Epithelial cell of proximal tubule (primary cell): ENCODE data around the gene OTUB1. TPM values are rescaled to one million over a fixed set of nuclear protein-coding genes. Genes with fewer than 3 reads are reported as not detected.
A peak's percentile ranks its signal among the peaks of the same experiment; 100 is the strongest.

Source experiments
- DNase-seq: peaks from one replicate; pipeline ENCODE4 v3.0.0-alpha.2; 2011; ENCODE audit warnings: low read depth
- H3K4me3 ChIP-seq: 2 replicates; pipeline ENCODE4 v1.5.1; 2011; ENCODE audit warnings: low read depth, mild to moderate bottlenecking, low read length
- CTCF ChIP-seq: conservative IDR thresholded peaks from 2 replicates; pipeline ENCODE4 v1.5.1; 2012; ENCODE audit warnings: low read depth, mild to moderate bottlenecking, low read length
- total RNA-seq: library from RNA; depleted of rRNA; stranded (reverse); fragments of >200 nt; gene quantifications from 2 replicates; pipeline ENCODE4 v1.2.3, GENCODE V29; 2015

Gene OTUB1
- total RNA-seq, 1 donor from 2014 or later: 109 TPM

- H3K4me3 ChIP-seq: no peak overlapping the region
- TF ChIP-seq CTCF: no peak
- no peak for DNase-seq
Observed at GRCh38 chr11:64039012-64039665, 52.9 kb downstream of the OTUB1 start.

- peak; percentile 66 for TF ChIP-seq CTCF
- H3K4me3 ChIP-seq: no peak overlapping the region
- DNase-seq: no peak
Observed at GRCh38 chr11:64040684-64041322, 54.6 kb downstream of the OTUB1 start.

GRCh38 chr11:64041846-64042245, 55.6 kb downstream of the OTUB1 start:
- TF ChIP-seq CTCF: no peak
- no peak overlapping the region for H3K4me3 ChIP-seq
- DNase-seq: no peak

- no peak overlapping the region for H3K4me3 ChIP-seq
- DNase-seq: no peak
- TF ChIP-seq CTCF: no peak
Observed at GRCh38 chr11:64042301-64042700, 56.1 kb downstream of the OTUB1 start.

GRCh38 chr11:64043545-64043944, 57.3 kb downstream of the OTUB1 start:
- H3K4me3 ChIP-seq: no peak overlapping the region
- DNase-seq: no peak
- no peak for TF ChIP-seq CTCF

GRCh38 chr11:64044730-64045393, 58.6 kb downstream of the OTUB1 start:
- no peak for DNase-seq
- TF ChIP-seq CTCF: no peak

More at GRCh38 chr11:64044730-64045393, 58.6 kb downstream of the OTUB1 start:
- H3K4me3 ChIP-seq: no peak overlapping the region
